GM18511 (cell line): Measurements from ENCODE around the gene MARK2.
"Not testable (repeated sequence)": the region's sequence is repeated elsewhere in the genome, so short reads cannot be mapped to it uniquely, and the experiment has no call there.

Experiments used
- ATAC-seq: cut with Tn5 transposase; IDR thresholded peaks from one replicate; pipeline ENCODE4 v1.9.1; 2021; ENCODE audit warnings: mild to moderate bottlenecking, moderate library complexity; ENCODE audit not compliant: unreplicated experiment

The MARK2 gene

DNA sequence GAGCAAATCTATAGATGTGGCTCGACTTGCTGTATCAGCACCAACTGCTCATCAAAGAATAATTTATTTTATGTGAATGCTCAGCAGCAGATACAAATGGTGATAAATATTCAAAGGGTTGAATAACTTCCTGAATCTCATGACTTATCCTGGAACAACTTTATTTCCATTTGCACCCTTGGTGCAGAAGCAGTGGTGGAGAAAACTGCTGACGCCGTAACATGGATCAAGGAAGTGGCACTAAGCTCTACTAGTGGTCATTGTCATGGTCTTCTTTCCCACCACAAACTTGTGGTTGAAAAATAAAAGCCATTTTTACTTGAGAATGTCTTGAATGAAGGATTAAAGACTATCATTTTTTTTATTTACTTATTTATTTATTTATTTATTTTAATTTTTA, 14.6 kb downstream of the MARK2 start:
- ATAC-seq = no peak

DNA sequence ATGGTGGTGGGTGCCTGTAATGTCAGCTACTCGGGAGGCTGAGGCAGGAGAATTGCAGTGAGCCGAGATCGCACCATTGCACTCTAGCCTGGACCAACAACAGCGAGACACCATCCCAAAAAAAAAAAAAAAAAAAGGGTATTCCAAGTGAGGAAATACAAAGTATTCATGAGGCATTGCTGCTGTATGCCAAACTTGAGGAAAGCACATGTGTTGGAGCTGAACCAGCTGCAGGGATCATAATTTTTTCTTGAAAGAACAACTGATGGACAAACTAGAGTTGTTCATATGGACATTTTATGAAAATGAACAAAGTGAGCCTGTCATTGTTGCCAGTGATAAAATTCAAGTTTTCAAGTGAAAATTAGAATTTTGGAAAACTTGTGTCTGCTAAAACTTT, 15.8 kb downstream of the MARK2 start:
- no peak for ATAC-seq

DNA sequence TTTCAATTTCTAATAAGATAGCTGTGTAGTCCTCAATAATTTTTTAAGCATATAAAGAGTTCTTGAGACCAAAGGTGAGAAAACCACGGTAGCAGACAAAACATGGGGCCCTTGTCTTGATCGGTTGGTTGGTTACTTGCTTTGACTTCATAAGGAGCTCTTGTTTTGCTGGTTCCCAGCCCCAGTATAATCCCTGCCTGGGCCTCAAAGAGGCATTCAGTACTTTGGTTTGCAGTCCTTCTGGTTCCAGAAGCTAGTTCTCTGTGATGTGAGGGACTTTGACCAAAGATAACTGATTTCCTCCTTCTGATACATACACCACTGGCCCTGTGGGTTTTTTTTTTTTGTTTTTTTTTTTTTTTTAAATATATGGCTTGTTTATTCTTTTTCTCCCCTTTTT, 17.1 kb downstream of the MARK2 start:
- no peak for ATAC-seq

DNA sequence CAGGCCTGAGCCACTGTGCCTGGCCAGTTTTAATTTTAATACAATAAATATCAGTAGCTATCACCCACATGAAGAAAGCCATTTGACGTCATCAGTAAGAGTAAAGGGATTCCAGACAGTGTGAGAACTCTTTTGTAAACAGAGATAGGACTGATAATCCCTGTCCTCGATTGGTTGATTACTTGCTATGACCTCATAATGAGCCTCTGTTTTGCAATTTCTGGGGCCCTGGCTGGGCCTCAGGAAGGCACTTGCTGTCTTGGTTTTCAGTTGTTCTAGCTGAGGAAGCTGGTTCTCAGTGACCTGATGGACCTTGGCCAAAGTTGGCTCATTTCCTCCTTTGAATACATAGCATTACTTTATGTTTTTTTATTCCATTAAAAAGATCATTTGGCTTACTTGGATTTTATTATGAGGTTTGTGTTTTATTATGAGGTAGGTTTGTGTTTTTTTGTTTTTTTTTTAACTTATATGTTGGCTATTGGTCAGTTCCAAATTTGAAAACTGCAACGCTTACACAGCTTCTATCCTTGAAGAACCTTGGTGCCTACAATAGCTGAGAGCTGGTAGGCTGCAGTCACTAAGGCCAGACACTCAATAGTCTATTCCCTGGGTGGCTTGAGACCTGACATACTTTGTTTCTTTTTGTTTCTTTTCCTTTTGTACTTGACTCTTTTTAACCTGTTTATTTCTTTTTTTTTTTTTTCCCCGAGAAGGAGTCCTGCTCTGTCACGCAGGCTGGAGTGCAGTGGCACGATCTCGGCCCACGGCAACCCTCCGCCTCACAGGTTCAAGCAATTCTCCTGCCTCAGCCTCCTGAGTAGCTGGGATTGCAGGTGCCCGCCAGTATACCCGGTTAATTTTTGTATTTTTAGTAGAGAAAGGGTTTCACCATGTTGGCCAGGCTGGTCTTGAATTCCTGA, 20.0 kb downstream of the MARK2 start:
- ATAC-seq = no peak

DNA sequence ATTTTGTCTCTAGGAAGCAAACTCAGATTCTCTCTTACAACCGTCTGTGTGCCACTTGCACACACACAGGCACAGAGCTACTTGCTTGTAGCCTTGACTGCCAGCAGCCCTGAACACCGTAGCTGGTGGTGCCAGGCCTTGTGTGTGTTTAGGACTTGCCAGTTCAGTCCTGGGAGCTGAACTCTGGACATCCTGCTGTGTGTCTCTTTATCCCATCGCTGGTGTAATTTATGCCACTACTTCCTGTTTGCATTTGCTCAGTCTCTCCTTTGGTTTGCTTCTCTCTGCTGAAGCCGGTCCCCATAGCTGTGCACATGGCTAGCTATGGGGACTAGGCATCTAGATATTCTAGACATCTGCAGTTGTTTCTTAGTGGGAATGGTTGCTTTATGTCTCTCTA, 24.0 kb downstream of the MARK2 start:
- no peak for ATAC-seq

DNA sequence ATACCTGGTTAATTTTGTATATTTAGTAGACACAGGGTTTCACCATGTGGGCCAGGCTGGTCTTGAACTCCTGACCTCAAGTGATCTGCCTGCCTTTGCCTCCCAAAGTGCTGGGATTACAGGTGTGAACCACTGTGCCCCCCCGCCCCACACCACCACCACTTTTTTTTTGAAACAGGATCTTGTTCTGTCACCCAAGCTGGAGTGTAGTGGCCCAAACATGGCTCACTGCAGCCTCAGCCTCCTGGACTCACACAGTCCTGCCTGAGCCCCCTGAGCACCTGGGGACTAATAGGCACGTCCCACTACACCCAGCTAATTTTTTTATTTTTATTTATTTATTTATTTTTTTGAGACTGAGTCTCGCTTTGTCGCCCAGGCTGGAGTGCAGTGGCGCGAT, 24.7 kb downstream of the MARK2 start:
- not testable (repeated sequence) for ATAC-seq

DNA sequence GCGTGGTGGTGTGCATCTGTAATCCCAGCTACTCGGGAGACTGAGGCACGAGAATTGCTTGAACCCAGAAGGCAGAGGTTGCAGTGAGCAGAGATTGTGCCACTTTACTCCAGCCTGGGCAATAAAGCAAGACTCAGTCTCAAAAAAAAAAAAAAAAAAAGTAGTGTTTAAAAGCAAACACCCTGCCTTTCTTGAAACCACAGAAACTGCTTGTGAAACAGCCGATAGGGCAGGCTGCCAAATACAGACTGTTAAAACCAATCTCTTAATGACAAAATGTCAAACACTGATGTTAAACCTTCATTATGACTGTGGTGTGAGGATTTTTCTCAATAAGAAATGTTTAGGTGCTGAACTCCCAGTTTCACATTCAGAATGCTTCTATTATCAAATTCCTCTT, 27.3 kb downstream of the MARK2 start:
- no peak for ATAC-seq

DNA sequence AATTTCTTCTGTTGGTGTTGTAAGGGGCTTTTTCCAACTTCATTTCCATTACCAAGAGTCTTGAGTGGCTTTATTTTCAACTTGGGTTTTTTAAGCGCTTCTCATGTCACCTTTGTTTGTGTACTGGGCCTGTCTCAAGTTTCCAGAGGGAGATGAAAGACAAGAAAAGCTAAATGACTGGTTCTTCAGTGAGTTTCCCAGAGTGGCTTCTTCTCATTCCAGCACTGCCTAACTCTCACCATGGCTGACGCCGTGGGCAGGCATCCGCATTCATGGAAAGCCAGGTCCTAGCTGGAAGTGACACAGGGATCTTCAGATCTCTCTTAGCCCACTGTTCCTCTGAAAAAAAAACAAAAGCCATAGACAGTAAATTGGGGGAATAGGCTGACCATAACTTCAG, 28.6 kb downstream of the MARK2 start:
- no peak for ATAC-seq

DNA sequence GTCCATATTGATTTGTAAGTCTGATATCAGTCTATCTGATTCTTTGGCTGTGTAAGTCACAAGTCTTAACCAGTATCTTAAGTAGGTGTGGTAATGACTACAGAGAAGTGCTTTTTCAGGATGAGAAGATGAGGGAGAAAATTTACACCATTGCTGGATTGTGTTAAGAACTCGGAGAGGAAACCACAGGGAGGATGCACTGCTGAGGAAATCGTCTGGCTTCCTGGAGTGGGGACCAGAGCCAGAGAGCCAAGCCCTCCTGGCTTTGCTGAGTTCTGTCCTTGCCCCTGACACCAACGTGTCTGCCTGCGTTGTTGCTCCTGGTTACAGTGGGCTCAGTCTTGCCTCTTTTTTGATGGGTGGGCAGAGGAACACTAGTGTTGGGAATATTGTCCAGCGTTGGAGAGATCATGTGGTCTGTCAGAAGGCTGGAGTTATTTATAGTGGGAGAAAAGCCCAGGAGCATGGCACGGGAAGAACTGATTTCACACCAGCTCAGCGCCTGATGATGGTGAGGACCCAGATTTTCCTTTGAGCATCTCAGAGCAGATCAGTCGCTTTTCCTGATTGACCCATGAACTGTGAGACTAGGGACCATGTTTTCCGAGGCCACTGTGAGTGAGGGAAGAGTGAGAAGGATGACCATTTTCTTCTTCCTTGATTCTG, 29.6 kb downstream of the MARK2 start:
- no peak for ATAC-seq

DNA sequence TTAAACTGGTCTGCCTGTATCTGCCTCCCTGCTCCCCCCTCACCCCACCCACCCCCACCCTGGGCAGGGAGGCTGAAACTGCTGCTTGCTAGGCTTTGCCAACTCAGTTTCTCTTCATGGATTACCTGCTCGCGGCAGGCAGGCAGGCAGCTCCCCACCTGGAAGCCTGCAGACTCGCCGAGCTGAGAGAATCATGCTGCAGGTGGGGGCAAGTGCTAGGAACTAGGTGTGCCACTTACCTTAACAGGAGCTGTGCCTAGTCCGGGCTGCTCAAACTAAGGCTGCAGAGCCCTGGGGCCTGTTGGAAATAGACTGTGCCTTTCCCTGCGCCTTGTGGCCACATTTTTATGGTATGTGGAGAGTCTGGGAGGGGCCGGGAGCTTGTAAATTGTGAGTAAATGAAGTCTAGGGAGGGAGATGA, 30.3 kb downstream of the MARK2 start:
- no peak for ATAC-seq

DNA sequence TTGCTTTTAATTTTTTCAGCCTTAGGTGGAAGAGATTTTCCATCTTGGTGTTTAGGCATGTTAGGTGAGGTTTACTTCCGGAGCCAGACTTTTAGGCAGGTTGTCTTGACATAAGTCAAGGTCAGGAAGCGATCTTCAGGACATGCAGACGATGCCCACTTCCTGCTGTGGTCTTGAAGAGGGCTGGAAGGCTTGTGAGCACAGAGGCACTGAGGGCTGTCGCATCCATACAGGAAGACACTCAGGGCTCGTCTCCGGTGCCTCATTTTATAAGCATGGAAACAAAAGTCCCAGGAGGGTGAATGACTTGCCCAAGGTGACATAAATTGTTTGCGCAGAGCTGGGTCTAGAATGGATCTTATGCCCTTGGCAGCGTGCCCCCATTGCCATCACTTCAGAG, 30.8 kb downstream of the MARK2 start:
- no peak for ATAC-seq

DNA sequence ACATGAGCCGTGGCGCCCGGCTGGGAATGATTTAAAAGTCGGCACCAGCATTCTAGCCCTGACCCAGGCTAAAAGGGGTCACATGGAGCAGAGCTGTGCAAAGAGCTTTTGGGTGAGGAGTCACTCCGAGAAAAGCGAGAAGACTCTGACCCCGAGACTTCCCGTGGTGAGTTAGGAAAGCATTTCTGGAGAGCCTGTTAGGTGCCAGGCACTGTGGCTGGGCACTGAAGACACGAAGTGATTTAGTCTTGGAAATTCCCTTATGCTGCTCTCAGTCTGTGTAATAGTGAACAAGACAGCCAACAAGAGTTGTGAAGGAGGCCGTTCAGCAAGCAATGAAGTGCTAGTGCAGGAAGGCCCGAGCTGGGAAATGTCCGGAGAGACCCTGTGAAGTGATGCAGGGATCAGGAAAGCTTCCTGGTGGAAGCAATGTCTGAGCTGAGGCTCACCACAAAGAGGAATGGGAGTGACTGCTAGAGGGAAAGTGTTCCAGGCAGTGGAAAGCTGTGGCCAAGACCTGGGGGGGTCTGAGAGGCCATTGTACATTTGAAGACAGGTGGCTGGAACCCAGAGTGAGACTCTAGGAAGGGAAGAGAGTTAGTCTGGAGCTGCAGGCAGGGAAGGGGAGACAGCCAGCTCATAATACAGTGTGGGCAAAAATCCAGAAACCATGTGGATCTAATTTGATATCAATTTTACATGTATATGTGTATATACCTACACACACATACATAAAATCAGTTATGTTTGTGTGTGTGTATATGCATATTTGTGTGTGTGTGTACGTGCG, 31.6 kb downstream of the MARK2 start:
- ATAC-seq = no peak

DNA sequence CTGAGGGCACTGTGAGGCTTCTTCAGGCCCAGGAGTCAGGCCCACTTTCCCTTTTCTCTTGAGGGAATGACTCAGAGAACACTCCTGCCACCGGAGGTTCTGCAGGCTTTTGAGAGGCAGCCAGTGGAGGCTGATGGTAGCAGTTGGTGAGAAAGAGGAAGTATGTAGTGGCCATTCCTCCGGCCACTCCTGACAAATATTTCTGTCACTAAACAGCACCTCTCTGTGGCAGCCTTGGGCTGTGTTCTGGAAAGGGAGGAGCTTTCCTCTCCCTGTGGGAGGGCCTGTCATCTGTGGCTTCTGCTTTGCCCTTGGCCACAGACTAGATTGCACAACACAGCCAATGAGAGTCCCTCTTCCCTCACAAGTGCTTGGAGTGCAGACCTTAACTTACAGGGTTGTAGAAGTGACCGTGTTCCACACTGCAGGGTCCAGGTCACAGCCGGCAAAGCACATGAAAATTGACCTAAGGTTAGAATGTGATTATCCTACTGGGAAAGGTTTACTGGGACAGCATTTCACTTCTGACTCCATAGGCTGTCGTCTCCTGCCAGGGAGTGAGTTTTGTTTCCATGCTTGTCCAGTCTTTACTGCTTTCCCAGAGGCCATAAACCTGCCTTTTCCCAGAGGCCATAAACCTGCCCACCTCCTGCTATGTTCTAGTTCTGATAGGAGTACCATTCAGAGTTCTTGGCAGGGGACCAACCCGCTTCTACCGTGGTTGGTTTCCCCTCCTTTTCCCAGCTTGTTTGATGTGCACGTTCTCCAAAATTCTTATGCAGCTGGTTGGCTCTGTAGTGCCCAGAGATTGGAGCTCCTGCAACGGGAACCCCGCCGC, 33.3 kb downstream of the MARK2 start:
- ATAC-seq = peak; percentile 96

DNA sequence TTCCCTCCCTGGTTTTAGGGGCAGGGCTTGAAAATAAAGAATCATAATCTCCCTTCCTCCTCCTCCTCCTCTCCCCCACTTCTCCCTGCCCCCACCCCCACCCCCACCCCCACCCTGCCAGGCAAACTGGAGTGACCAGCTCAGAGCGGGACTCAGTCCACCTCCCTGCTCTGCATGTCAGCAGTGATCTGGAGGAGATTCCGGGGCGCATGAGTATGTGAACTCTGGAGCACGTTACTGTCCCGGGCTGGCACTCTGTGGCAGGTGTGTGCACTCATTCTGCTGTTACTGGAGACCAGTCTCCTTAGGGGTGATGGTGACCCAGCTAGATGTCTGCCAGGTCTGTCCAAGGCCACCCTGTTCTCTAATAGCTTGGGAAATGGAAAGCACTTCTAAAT, 33.9 kb downstream of the MARK2 start:
- ATAC-seq = no peak

DNA sequence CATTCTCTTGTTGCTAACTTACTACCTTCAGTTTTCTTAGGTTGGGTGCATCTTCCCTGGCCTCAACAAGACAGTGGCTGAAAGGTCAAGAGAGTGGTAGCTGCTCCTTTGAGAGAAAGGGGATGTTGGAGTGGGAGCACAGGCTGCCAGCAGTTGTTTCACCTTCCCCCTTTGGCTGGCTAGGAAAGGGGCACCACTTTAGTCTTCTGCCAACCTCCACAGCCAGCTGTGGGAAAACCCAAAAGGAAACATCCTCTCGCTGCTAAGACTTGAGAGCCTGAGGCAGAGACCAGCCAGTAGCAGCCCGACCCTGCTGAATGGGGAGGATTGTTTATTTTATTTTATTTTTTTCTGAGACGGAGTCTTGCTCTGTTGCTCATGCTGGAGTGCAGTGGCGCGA, 34.4 kb downstream of the MARK2 start:
- ATAC-seq = no peak

DNA sequence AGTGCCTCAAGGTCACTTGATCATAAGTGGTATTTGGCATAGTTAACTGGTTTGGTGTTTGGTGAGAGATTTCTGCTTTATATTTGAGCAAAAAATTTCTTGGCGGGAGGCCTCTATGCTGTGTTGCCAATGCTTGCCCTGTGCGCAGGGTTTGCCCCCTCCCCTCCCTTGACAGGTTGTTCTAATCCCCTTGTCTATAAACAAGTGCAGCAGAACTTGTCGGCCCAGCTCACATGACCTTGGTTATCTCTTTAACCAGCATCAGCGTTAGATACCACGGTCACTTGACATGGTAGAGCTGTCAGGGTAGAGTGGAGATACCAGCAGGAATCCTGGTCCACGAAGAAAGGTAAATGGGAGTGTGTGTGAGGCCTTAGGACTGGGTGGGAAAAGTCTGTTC, 35.6 kb downstream of the MARK2 start:
- no peak for ATAC-seq

DNA sequence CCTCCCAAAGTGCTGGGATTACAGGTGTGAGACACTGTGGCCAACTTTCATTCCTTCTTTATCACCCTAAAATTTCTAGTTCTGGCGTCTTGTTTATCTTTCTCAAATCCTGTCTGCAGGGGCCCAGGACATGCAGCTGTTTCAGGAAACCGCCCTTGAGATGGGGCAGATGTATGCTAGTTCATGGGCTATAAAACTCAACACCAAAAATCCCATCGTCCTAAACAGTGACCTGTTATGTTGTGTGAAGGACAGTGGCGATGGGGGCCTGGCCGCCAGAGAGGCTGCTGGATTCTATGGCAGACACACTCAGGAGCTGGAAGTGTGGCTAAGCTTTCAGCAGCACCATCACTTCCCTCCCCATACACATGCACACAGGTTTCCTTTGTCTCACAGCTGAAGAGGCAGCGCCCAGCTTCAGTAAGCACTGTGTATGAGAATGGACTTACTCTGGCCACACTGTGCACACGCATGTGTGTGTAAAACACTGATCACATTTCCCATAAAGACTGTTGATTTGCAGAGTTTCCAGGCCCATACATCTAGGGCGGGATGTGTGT, 36.7 kb downstream of the MARK2 start:
- ATAC-seq = no peak

DNA sequence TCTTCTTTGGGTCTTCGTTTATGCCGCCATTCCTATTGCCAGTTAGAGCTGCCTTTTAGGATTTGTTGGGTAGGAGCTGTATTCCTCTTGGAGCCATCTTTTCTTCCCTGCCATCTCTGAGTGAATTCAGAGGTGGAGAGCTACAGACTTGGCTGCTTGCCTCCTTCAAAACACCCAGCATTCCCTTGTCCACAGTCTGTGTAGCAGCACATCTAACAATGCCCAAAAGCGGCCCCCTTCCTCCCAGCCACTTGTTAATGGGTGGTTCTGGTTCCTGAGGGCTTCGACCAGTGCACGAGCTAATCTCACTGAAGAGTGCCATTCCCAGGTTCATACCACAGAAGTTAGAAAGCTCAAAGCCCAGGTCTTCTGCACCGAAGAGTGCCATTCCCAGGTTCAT, 37.7 kb downstream of the MARK2 start:
- no peak for ATAC-seq

DNA sequence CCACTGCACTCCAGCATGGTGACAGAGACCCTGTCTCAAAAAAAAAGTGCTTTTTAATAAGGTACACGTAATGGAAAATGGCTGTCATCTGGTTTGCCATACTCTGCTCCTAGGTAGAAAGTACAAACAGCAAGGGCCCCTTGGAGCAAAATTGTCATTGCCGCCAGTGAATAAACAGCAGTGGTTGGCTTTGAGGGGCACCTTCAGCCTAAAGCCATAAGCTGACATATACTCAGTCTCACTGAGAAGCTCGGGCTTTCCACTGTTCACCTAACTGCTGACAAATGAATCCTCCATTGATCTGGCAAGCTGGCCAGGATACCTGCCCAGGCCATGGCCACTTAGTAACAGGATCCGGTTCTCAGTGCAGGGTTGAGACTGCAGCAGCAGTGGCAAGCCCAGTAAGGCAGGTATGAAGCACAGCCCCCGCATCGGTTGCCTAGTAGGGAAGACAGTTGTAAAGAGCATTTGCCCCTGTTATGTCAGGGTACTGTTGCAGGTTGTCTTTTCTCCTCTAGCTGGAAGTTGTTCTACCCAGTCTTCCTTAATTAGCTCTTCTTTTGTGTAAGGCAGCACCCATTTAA, 38.8 kb downstream of the MARK2 start:
- no peak for ATAC-seq
